Stimulated activated CD4-positive, alpha-beta T cell treated with anti-CD3 and anti-CD28 coated beads, Interleukin-4, amount 100 ng/mL, for 48 hours (primary cell): ENCODE results near the gene KIRREL3.

Source experiments
- DNase-seq, 2 donors: peaks; one replicate each; pipeline ENCODE4 v3.0.0-alpha.2; 2020; ENCODE audit warnings: low read depth in 2 of 2

Gene KIRREL3

DNA sequence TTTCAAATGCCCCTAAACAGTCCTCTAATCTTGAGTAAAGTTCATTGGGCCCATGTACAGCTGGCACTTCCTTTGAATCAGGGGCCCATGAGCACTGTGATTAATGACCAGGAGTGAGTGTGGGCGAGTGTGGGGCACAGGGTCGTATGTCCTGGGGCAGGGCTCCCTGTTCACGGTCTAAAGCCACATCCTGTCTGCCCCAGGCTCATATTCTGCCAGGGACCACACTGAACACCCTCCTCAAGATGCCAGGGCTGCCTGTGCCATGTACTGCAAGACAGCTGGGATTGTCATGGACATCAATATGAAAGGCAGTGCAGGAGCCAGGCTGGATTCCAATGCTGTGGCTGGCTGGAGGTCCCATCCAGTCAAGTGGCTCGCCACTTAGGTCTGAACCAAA is 130.5 kb downstream of the KIRREL3 start:
- DNase-seq: no peak

DNA sequence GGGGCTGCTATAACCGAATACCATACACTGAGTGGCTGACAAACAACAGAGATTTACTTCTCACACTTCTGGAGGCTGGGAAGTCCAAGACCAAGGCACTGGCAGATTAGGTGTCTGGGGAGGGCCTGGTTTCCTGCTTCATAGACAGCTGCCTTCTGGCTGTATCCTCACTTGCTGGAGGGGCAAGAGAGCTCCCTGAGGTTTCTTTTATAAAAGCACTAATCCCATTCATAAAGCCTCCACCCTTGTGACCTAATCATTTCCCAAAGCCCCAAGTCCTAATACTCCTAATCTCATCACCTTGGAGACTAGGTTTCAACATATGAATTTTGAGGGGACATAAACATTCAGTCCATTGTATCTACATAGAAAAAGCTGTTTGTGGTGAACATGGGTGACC is 131.8 kb downstream of the KIRREL3 start:
- no peak for DNase-seq

- no peak for DNase-seq
Measured at GRCh38 chr11:126864934-126865333, 135.6 kb downstream of the KIRREL3 start.

- no peak for DNase-seq
Measured at GRCh38 chr11:126863294-126863997, 137.1 kb downstream of the KIRREL3 start.

DNA sequence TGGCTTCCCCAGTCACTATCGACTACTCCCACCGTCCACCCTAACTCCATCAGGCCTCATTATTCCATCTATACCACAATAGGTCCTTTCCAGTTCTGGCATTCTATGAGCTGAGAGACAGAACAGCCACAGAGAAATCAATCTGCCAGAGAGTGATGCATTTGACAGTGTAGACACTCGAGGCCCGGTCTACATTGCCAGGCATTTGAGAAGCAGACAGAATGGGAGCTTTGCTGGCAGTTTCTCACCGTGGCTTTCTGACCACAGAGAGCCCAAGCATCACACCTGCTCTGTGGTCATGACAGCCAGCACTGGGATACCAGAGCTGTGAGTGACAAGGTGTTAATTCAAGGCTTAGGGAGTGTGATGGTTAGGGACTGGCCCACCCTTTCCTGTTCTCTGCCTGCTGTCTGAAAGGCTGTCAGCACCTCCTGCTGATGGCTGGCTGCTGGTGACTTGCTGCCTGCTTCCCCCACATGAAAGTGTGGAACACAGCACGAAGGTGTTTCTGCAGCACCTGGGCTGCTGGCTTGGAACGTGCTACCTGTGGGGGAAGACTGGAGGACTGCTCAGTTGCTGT is 137.8 kb downstream of the KIRREL3 start:
- no peak for DNase-seq

GRCh38 chr11:126861796-126862459 is 138.6 kb downstream of the KIRREL3 start:
- no peak for DNase-seq

DNA sequence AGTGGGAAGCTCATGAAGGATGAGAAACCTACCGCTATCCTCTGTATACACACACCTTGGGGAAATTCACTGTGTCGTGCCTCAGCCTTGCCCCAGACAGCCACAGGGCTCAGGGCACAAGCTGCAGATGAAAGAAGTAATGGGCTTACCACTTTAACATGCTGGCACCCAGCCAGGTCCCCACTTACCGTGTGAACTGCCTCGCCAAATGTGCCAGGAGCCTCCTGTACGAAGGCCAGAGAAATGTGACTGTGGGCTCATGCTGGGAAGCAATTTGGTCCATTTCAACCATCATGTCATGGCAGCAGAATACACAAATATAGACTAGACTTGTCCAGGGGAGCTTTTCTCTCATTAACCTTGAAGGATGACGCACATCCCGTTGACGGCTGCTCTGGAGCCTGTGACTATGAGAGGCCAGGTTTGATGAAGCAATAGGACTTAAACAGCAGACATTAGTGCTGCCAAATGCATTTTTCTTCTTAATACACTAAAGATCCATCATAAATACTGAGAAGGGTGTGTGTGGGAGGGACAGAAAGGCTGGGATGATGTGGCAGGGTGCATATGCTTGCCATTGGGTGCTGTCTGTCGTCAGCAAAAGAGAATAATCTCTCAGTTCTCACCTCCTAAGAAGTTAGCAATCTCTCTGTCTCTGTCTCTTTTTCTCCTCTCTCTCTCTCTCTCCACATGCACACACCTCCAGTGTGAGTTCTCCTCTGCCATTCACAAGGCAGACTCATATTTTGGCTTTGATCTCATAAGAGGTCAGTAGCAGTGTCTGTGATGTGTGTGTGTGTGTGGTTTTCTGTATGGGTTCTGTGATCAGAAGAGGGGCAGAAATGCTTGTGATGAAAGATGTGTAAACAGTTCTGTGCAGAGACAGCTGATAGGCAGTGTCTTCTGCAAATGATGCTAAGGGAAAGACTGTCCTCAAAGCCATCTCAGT is 142.4 kb downstream of the KIRREL3 start:
- no peak for DNase-seq

- no peak for DNase-seq
Measured at GRCh38 chr11:126855536-126855935, 145.0 kb downstream of the KIRREL3 start.

- DNase-seq: no peak
Measured at GRCh38 chr11:126853732-126854131, 146.8 kb downstream of the KIRREL3 start.

DNA sequence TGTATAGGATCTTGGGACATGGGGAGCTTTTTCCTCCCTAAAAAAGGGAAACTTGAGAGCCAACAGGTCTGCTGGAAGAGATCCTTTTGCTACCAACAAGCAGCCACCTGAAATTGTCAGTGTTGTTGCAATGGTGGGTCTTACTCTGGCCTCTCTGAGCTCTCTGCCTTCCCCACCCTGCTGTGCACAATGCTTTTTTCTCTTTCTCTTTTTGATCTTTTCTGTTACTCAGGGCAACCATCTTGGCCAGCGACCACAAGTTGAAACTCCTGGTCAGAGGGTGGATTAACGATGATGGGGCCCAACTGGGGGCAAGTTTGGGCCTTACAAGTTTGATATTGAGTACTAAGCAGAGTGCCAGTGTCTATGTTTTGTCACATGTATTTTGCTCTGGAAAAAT is 155.8 kb downstream of the KIRREL3 start:
- no peak for DNase-seq

DNA sequence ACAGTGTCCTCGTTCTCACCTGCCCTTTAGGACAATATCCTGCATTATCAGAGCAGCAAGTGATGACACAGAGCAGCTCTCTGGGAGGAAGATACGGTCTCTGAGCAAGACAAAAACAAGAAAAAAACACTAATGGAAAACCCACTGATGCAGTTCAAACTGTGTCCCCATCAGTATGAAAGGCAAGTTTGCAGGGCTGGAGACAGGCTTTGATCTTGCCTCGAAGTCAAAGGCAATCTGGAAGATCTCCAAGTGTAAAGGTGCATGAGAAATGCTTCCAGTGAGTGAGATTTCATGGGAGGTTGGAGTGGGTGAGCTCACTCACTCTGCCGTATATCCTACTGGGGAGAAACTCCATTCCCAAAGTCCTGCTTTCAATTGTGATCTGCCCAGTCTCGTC is 157.5 kb downstream of the KIRREL3 start:
- DNase-seq: no peak

DNA sequence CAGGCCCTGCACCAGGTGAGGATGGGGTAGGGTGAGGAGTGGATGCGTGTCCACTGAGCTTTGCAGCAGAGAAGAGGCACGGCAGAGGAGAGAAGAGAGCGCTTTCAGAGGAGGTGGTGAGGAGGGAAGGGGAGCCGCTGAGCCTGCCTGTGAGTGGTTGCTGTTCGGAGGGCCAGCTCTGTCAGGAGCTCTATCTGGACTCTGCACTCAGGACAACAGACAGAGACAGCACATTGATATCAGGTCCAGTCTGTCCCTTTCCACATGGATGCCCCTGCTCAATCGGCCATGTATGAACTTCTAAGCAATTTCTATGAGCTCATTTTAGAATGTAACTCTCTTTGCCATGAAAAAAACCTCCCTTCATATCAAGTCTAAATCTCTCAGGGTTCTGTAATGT is 158.6 kb downstream of the KIRREL3 start:
- no peak for DNase-seq

- DNase-seq: no peak
Measured at GRCh38 chr11:126840975-126841374, 159.6 kb downstream of the KIRREL3 start.

GRCh38 chr11:126840201-126840886 is 160.2 kb downstream of the KIRREL3 start:
- DNase-seq: no peak

DNA sequence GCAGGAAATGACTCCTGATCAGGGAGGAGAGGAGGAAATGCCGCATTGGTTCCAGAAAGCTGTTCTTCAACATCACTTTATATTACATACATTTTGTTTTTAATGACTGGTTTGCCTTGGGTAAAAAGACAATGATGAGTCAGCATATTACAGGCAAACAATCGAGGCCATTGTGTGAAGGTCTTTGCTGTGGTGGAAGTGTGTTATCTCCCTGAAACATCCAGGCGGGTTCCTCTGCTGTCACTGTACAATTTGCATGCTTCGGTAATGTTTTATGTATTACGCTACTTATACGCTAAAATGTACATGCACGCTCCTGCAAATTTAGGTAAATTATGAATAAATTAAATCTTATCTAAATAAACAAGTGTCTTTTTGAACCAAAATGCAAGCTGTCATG is 161.1 kb downstream of the KIRREL3 start:
- no peak for DNase-seq

GRCh38 chr11:126838779-126839178 is 161.8 kb downstream of the KIRREL3 start:
- DNase-seq: no peak

GRCh38 chr11:126837581-126837980 is 163.0 kb downstream of the KIRREL3 start:
- DNase-seq: no peak

DNA sequence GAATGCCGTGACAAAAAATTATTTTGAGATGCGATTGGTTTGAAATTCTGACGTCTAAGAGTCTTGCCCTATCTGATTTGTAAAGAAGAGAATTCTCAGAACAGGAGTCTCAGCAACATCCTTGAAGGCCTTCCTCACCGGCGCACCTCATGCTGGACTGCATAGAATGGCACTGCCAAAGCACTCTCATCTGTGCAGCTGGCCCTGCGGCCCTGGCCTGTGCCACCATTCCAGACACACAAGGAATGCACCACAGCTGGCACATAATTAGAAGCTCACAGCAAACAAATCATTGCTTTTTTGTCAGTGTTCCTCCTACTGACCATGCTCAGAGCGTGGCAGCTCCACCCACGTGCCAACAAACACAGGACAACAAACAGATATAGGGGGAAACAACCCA is 166.0 kb downstream of the KIRREL3 start:
- DNase-seq: no peak

DNA sequence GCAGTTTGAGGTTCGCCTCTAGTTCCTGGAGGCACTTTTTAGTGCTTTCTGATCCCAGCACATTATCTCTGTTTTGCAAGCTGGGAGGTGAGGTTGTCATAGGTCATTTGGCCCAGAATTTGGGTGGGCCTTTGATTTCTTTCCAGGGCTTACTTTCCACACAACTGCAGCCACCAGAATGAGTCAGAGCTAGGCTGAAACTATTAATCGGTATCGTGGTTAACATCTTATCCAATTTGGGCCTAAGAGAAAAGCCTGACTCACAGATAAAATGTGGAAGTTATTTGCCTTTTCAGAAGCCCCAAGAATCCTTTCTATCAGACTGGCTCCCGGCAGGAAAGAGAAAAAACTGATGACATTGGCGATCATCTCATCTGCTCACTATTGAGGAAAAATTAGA is 166.4 kb downstream of the KIRREL3 start:
- DNase-seq: no peak

DNA sequence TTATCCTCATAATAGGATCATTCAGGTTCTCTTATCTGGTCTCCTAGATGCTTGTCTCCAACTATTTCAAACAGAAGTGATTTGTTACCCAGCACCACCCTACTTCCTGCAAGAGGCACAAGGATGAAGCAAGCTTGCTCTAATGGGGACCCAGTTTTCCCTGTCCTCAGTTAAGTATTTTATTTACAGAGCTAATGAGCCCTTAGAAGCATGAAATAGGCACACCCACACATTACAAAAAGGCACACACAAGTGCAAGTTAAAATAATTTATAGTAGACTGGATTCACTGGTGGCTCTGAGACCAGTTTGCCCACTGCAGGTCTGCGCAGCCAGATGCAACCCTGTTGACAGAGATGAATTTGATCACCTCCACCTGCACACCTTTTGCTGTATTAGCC is 167.5 kb downstream of the KIRREL3 start:
- DNase-seq: no peak

DNA sequence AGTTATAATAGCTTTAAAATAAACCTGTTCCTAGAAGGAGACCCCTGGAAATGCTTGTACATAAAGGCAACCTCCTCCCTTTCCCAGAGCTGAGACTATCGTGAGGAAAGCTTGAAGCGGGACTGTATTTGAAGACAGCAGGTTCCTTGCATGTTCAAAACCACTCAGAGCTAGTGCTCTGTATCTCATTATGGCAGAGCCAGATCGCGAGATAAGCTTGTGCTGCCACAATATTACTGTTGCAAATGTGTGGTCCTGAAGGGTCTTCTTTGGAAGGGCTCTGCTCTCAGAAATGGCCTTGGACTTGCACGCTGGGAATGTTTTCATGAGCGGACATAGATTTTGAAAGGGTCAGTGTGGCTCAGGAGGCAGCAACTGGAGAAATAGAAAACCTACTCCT is 168.2 kb downstream of the KIRREL3 start:
- DNase-seq: no peak
